ENCODE results near the gene CDH23. TPM values are rescaled to one million over a fixed set of nuclear protein-coding genes. Genes with fewer than 3 reads are reported as not detected.

The CDH23 gene
- total RNA-seq, 1 donor from 2014 or later, result 9.4 TPM

DNA sequence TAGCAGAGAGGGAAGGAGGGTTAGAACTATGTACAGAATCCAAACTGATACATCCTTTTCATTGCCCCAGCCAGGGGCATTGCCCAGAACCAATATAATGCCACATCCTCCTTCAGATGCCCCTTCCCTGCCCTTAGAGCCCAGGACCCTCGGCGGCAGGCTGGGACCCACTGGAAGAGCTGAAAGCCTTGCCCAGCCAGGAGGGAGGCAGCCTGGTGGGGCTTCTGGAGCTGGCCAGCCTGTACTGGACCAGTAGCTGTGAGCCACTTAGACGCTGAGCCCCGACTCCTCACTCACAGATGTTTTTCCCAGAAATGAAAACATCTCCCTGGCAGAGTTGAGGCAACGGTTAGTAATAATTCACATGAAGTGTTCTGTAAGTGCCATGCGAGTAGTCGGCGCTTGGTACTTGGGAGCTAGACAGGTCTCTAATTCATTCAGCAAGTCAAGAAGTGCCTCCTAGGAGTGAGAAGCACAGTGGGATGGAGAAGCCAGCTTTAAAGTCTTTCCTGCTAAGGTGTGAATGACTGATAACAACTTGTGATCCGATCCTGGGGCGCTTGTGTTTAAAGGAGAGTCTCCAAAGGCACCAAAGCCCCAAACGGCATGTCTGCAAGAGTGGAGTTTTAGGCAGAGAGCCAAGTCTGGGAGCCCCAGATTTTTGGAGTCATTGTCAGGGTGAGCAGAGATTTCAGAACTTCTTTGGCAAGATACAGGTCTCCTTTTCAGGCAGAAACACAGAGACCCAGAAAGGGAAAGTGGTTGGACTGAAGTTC is 366.8 kb downstream of the CDH23 start:
- peaks cover 17% of the 10 kb centered on the region for H3K4me1 Mint-ChIP-seq (ENCODE audit: unreplicated experiment)
- H3K9me3 Mint-ChIP-seq, result no peaks in the 10 kb centered on the region
- DNase-seq (ENCODE audit: extremely low spot score, unreplicated experiment), result no peak
- H3K27ac Mint-ChIP-seq, result peak overlapping the region; percentile 29
- no peak overlapping the region for H3K4me3 Mint-ChIP-seq
- no peaks in the 10 kb centered on the region for H3K27me3 Mint-ChIP-seq
- H3K36me3 Mint-ChIP-seq, result peaks cover 5% of the 10 kb centered on the region
- TF ChIP-seq, protein P1, sequence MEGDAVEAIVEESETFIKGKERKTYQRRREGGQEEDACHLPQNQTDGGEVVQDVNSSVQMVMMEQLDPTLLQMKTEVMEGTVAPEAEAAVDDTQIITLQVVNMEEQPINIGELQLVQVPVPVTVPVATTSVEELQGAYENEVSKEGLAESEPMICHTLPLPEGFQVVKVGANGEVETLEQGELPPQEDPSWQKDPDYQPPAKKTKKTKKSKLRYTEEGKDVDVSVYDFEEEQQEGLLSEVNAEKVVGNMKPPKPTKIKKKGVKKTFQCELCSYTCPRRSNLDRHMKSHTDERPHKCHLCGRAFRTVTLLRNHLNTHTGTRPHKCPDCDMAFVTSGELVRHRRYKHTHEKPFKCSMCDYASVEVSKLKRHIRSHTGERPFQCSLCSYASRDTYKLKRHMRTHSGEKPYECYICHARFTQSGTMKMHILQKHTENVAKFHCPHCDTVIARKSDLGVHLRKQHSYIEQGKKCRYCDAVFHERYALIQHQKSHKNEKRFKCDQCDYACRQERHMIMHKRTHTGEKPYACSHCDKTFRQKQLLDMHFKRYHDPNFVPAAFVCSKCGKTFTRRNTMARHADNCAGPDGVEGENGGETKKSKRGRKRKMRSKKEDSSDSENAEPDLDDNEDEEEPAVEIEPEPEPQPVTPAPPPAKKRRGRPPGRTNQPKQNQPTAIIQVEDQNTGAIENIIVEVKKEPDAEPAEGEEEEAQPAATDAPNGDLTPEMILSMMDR (conservative IDR thresholded peaks at IDR 0.05), result no peak

DNA sequence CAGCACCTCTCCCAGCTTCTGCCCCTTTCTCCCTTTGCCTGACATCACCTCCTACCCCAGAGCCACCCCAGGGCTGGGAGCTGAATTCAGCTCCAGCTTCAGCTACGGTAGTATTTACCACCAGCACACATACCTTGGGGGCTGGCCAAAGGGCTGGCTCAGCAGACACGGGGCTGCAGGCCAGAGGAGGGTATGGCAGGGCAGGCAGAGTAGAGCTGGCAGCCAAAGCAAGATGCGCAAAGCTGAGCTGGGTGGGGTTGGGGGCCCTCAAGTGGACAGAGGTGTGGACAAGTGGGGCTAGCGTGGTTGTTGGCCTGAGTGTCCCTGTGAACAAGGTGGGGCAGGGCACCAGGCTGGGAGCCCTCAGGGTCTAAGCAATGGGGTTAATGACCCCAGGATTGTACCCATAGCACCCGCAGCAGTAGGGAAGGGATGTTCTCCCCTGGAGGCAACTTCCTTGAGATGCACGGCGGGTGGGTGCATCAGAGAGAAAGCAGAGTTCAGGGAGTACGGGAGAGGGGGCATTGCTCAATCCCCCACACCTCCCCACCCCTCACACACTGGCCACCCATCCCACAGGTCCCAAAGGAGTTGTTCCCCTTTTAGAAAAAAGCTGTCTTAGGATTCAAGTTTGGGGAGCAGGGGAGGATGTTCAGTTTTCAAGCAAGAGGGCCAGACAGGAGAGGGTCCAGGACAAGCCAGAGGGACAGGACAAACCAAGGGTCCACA is 368.6 kb downstream of the CDH23 start:
- DNase-seq (ENCODE audit: extremely low spot score, unreplicated experiment), result no peak
- TF ChIP-seq, protein P1 (conservative IDR thresholded peaks at IDR 0.05), result no peak
- Mint-ChIP-seq H3K27ac (peak overlapping the region; percentile 93), H3K4me3 (no peak overlapping the region), H3K4me1 (ENCODE audit: unreplicated experiment) (peaks cover 21% of the 10 kb centered on the region), H3K36me3 (peaks cover 5% of the 10 kb centered on the region), H3K27me3 (no peaks in the 10 kb centered on the region), H3K9me3 (no peaks in the 10 kb centered on the region)

DNA sequence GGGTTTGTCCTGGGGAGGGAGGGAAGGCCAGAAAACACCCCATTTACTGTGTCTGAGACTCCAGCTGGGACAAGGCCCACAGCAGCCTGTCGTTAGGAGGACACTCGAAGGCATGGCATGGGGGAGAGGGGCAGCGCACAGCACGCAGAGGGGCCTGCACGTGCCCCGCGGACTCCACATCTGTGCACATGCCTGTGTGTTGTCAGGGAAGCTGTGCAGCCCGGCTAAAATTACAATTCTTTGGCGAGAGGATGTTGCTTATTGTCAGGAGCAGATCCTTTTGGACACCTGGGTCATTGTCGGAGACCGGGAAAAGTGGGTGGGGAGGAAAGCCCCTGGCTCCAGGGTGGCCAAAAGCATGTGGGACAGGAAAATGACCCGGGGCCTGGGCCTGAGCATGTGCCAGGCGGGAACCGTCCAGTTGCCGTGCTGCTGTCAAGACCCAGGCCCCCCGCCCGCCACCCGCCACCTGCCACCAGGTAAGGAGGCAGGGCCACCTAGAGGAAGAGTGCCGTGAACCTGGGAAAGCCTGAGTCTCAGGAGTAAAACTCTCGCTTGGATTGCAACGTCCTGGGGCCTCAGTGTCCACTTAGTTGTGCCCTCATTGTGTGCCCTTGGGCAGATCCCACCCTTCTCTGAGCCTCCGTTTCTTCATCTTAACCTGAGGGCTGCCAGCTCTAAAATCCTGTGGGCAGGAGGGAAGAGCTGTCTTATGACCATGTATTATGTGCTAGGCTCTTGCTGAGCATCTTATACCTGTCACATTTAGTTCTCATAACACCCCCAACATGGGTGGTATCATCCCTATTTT is 369.4 kb downstream of the CDH23 start:
- TF ChIP-seq, protein P1 (conservative IDR thresholded peaks at IDR 0.05), result no peak
- peak overlapping the region; percentile 31 for H3K4me3 Mint-ChIP-seq
- peak overlapping the region; percentile 93 for H3K27ac Mint-ChIP-seq
- peaks cover 5% of the 10 kb centered on the region for H3K36me3 Mint-ChIP-seq
- H3K9me3 Mint-ChIP-seq, result no peaks in the 10 kb centered on the region
- no peaks in the 10 kb centered on the region for H3K27me3 Mint-ChIP-seq
- peaks cover 19% of the 10 kb centered on the region for H3K4me1 Mint-ChIP-seq (ENCODE audit: unreplicated experiment)
- no peak for DNase-seq (ENCODE audit: extremely low spot score, unreplicated experiment)

DNA sequence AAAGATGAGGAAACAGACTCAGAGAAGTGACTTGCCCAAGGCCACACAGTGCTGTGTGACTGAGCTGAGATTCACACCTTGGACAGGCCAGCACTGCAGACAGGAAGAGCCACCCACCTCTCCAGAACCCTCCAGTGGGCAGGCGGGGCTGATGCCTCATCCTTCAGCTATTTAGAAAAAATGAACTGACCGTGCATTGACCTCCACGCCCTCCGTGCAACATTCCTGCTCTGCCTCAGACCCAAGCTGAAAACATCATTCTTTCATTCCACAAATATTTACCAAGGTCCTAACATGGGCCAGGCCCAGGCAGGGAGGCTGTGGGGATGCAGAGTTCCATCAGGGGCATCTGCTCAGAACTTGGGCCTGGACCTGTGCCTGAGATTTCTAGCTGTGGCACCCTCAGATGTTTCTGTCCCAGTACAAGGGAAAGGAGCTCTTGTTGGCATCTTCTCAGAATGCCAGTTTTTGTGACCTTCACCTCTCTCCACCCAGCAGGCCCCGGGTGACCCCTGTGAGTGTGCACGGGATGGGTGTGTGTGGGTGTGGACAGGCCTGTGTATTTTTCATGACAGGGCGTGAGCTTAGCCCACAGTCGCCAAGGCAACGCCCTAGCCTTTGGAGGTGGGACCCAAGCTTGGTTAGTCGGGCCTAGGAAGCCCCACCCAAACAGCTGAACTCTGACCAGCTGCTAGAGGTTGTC is 370.1 kb downstream of the CDH23 start:
- H3K36me3 Mint-ChIP-seq, result peaks cover 5% of the 10 kb centered on the region
- TF ChIP-seq, protein P1 (conservative IDR thresholded peaks at IDR 0.05), result no peak
- H3K4me1 Mint-ChIP-seq (ENCODE audit: unreplicated experiment), result peaks cover 19% of the 10 kb centered on the region
- H3K27me3 Mint-ChIP-seq, result no peaks in the 10 kb centered on the region
- peak overlapping the region; percentile 71 for H3K4me3 Mint-ChIP-seq
- no peak for DNase-seq (ENCODE audit: extremely low spot score, unreplicated experiment)
- peak overlapping the region; percentile 93 for H3K27ac Mint-ChIP-seq
- H3K9me3 Mint-ChIP-seq, result no peaks in the 10 kb centered on the region

DNA sequence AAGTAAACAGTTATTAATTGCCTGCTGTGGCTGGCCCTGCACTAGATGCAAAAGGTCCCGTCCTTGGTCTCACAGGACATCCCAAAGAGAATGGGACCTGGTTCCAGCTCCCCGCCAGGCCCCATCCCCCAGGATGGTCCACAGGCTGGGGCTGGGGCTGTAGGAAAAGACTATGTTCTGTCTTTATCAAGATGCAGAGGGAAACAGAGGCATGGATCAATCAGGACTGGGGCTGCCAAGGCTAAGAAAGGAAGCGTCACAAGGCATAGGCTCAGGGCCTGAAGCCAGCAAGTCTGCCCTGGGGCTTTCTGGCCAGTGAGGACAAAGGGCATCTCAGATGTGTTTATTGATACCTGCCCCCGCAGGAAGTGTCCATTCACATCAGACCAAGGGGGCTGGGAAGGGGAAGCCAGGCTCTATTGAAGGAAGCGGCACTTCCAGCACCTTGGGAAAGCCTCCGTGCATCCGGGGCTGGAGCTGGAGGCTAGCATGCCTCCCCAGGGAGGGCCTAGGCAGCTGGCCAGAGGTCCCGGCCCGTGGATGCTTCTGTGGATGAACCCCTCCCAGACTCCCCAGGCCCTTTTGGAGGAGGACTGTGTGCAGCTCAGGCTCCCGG is 370.8 kb downstream of the CDH23 start:
- no peak for DNase-seq (ENCODE audit: extremely low spot score, unreplicated experiment)
- TF ChIP-seq, protein P1 (conservative IDR thresholded peaks at IDR 0.05), result no peak
- H3K27me3 Mint-ChIP-seq, result no peaks in the 10 kb centered on the region
- H3K4me3 Mint-ChIP-seq, result peak overlapping the region; percentile 71
- peak overlapping the region; percentile 93 for H3K27ac Mint-ChIP-seq
- peaks cover 19% of the 10 kb centered on the region for H3K4me1 Mint-ChIP-seq (ENCODE audit: unreplicated experiment)
- peaks cover 5% of the 10 kb centered on the region for H3K36me3 Mint-ChIP-seq
- no peaks in the 10 kb centered on the region for H3K9me3 Mint-ChIP-seq
